GM19463 (cell line): ENCODE data around the gene RTP1.
A peak's percentile ranks its signal among the peaks of the same experiment; 100 is the strongest.
"Not testable (repeated sequence)": the region's sequence is repeated elsewhere in the genome, so short reads cannot be mapped to it uniquely, and the experiment has no call there.

Experiments used
- ATAC-seq: cut with Tn5 transposase; IDR thresholded peaks from one replicate; pipeline ENCODE4 v1.9.1; 2021; ENCODE audit warnings: mild to moderate bottlenecking, moderate library complexity; ENCODE audit not compliant: unreplicated experiment

RTP1 gene

GRCh38 chr3:187196573-187197334, 532 bp upstream of the RTP1 start:
- ATAC-seq: no peak

GRCh38 chr3:187198490-187198889, 1.2 kb downstream of the RTP1 start:
- ATAC-seq: no peak

GRCh38 chr3:187199463-187200050, 2.3 kb downstream of the RTP1 start:
- not testable (repeated sequence) for ATAC-seq

GRCh38 chr3:187205683-187206082, 8.4 kb downstream of the RTP1 start:
- ATAC-seq: no peak

- no peak for ATAC-seq
Measured at GRCh38 chr3:187207062-187207461, 9.8 kb downstream of the RTP1 start.

- ATAC-seq: no peak
Measured at GRCh38 chr3:187207624-187208023, 10.3 kb downstream of the RTP1 start.

GRCh38 chr3:187208159-187208558, 10.9 kb downstream of the RTP1 start:
- no peak for ATAC-seq

GRCh38 chr3:187209491-187209890, 12.2 kb downstream of the RTP1 start:
- no peak for ATAC-seq

- ATAC-seq: no peak
Measured at GRCh38 chr3:187210091-187210490, 12.8 kb downstream of the RTP1 start.

GRCh38 chr3:187210545-187211327, 13.4 kb downstream of the RTP1 start:
- ATAC-seq: peak; percentile 94

- no peak for ATAC-seq
Measured at GRCh38 chr3:187211532-187212195, 14.4 kb downstream of the RTP1 start.

GRCh38 chr3:187212196-187212545, 14.9 kb downstream of the RTP1 start:
- ATAC-seq: no peak

- no peak for ATAC-seq
Measured at GRCh38 chr3:187212705-187213104, 15.4 kb downstream of the RTP1 start.

GRCh38 chr3:187213616-187214015, 16.3 kb downstream of the RTP1 start:
- no peak for ATAC-seq

GRCh38 chr3:187215460-187215859, 18.2 kb downstream of the RTP1 start:
- ATAC-seq: no peak

GRCh38 chr3:187222801-187223200, 25.5 kb downstream of the RTP1 start:
- no peak for ATAC-seq

GRCh38 chr3:187223799-187224198, 26.5 kb downstream of the RTP1 start:
- no peak for ATAC-seq

- no peak for ATAC-seq
Measured at GRCh38 chr3:187227658-187228258, 30.5 kb downstream of the RTP1 start.

GRCh38 chr3:187228740-187229139, 31.5 kb downstream of the RTP1 start:
- no peak for ATAC-seq

GRCh38 chr3:187230011-187230410, 32.7 kb downstream of the RTP1 start:
- no peak for ATAC-seq

- ATAC-seq: no peak
Measured at GRCh38 chr3:187236962-187237361, 39.7 kb downstream of the RTP1 start.
